GM12878 (cell line): Measurements from ENCODE around the gene ANKMY2. TPM values are rescaled to one million over a fixed set of nuclear protein-coding genes. Genes with fewer than 3 reads are reported as not detected.

Source experiments
- ATAC-seq: fragments of 200-7000 bp; cut with Tn5 transposase; 3 replicates; pipeline ENCODE4 v1.9.1; 2020; ENCODE audit warnings: mild to moderate bottlenecking, moderate library complexity
- BruUV-seq: library from RNA; stranded (reverse); fragments of 400-500 nt; replicated peaks from 2 replicates; lab custom pipeline; 2021; lab: Mats Ljungman, UMichigan
- CTCF ChIA-PET: fragments of 300-600 bp; sonication (Branson Sonifier 250); formaldehyde crosslinking; extraction: SDS; loops from one replicate; lab custom pipeline; 2021; ENCODE audit warnings: inconsistent platforms; lab: Yijun Ruan, JAX
- POLR2A ChIA-PET: fragments of 350-600 bp; formaldehyde crosslinking; extraction: SDS; loops from one replicate; lab custom pipeline; 2021; ENCODE audit warnings: inconsistent platforms; lab: Charles Lee
- RAD21 ChIA-PET: fragments of 300-600 bp; sonication (Branson Sonifier 250); formaldehyde crosslinking; loops from one replicate; lab custom pipeline; 2023; ENCODE audit warnings: antibody characterized with exemption; ENCODE audit not compliant: unreplicated experiment; lab: Charles Lee
- SMC1A ChIA-PET: fragments of 300-600 bp; sonication (Branson Sonifier 250); formaldehyde crosslinking; loops from one replicate; lab custom pipeline; 2023; ENCODE audit not compliant: unreplicated experiment, uncharacterized antibody; lab: Charles Lee
- DNase-seq: peaks from one replicate; pipeline ENCODE4 v3.0.0-alpha.2; 2011; ENCODE audit warnings: low read depth, low spot score
- FAIRE-seq: peaks from 3 replicates; lab custom pipeline; 2011; peaks lifted over from hg19 to GRCh38; lab: Jason Lieb, UNC
- H2AFZ ChIP-seq: 2 replicates; pipeline ENCODE4 v1.6.0; 2011; ENCODE audit warnings: low read depth, low read length, control low read depth; ENCODE audit not compliant: control insufficient read depth
- H3K27ac ChIP-seq: 2 replicates; pipeline ENCODE4 v1.5.1; 2011; ENCODE audit warnings: control low read depth; ENCODE audit not compliant: control insufficient read depth, insufficient read depth
- H3K27me3 ChIP-seq, 2 experiments: replicated peaks in 1 of 2; 2 replicates each; pipeline versions ENCODE4 v1.6.0 to v1.6.1; 2011; ENCODE audit warnings: low read length in 1 of 2; ENCODE audit not compliant: control insufficient read depth in 2 of 2, insufficient read depth in 2 of 2
- H3K36me3 ChIP-seq, 2 experiments: 2 replicates each; pipeline ENCODE4 v1.5.1; 2011; ENCODE audit warnings: low read length in 1 of 2; ENCODE audit not compliant: control insufficient read depth in 2 of 2, insufficient read depth in 2 of 2
- H3K4me1 ChIP-seq: 2 replicates; pipeline ENCODE4 v1.6.1; 2011; ENCODE audit warnings: mild to moderate bottlenecking, low read length, moderate library complexity, mixed read lengths; ENCODE audit not compliant: control insufficient read depth, insufficient read depth
- H3K4me2 ChIP-seq: 2 replicates; pipeline ENCODE4 v1.6.0; 2011; ENCODE audit warnings: control low read depth; ENCODE audit not compliant: control insufficient read depth, insufficient read depth
- H3K4me3 ChIP-seq: fragments of 200-600 bp; sonication (generic); 2 replicates; pipeline ENCODE4 v1.5.1; 2016
- H3K79me2 ChIP-seq: 2 replicates; pipeline ENCODE4 v1.6.0; 2011; ENCODE audit warnings: low read length; ENCODE audit not compliant: control insufficient read depth, insufficient read depth
- H3K9ac ChIP-seq: 2 replicates; pipeline ENCODE4 v1.8.0; 2011; ENCODE audit warnings: low read length, control low read depth, mixed read lengths; ENCODE audit not compliant: control insufficient read depth, insufficient read depth
- H3K9me3 ChIP-seq: replicated peaks from 3 replicates; pipeline ENCODE4 v1.5.1; 2011; ENCODE audit warnings: mild to moderate bottlenecking, low read length; ENCODE audit not compliant: control insufficient read depth, insufficient read depth
- H4K20me1 ChIP-seq: 2 replicates; pipeline ENCODE4 v1.6.0; 2011; ENCODE audit not compliant: control insufficient read depth, insufficient read depth
- BCL11A ChIP-seq: IDR thresholded peaks from 2 replicates; pipeline ENCODE4 v1.6.1; 2011; ENCODE audit warnings: low read depth, low read length
- CHD2 ChIP-seq: IDR thresholded peaks from 2 replicates; pipeline ENCODE4 v1.6.1; 2011; ENCODE audit warnings: low read depth, low read length, improper control_type of control experiment, borderline replicate concordance
- ESRRA ChIP-seq: IDR thresholded peaks from 2 replicates; pipeline ENCODE4 v1.6.1; 2012; ENCODE audit warnings: mild to moderate bottlenecking, low read length, improper control_type of control experiment
- POLR2AphosphoS2 ChIP-seq: IDR thresholded peaks from 2 replicates; pipeline ENCODE4 v1.6.1; 2011; ENCODE audit warnings: low read depth, mild to moderate bottlenecking, low read length, improper control_type of control experiment, moderate library complexity
- ZBTB11 ChIP-seq: fragments of 450-650 bp; formaldehyde crosslinking; IDR thresholded peaks from 2 replicates; pipeline ENCODE4 v1.5.0; 2022; ENCODE audit warnings: mild to moderate bottlenecking, missing genetic modification characterization
- WGBS: methylation state at CpG from one replicate; pipeline ENCODE4 v1.1.6; 2016; ENCODE audit warnings: low lambda C conversion rate; ENCODE audit not compliant: insufficient replicate concordance, insufficient coverage; ENCODE audit errors: missing lambda C conversion rate; 5-methylcytosine and 5-hydroxymethylcytosine counted together
- in situ Hi-C: fragments of 300-500 bp; cut with MboI; formaldehyde crosslinking; loops from 9 replicates; pipeline ENCODE4 v1.14.3; 2018; ENCODE audit warnings: mixed read lengths
- intact Hi-C: fragments of 100-400 bp; cut with micrococcal nuclease; formaldehyde crosslinking; loops from one replicate; pipeline ENCODE4 v1.14.2; 2022; ENCODE audit not compliant: unreplicated experiment
- polyA plus RNA-seq, 11 experiments: library from polyadenylated mRNA; depleted of rRNA in 4 of 11; unstranded in 6 of 11; stranded (reverse) in 5 of 11; fragments of >200 nt; fragmentation: Nextera tagmentation in 4 of 11; fragmentation: Illumina TruSeq in 1 of 11; extraction: Ambion mirVana in 4 of 11; extraction: Trizol in 1 of 11; gene quantifications; 1 replicate in 1 of 11; 2 replicates in 10 of 11; pipeline versions ENCODE4 v1.2.1 to v1.2.3, GENCODE V29; 2011 to 2016; ENCODE audit warnings: inconsistent platforms in 2 of 11, missing spikeins in 2 of 11, low read depth in 1 of 11
- total RNA-seq, 4 experiments: library from RNA; depleted of rRNA in 3 of 4; stranded (reverse); fragments of >200 nt in 3 of 4; fragmentation: Illumina TruSeq in 1 of 4; extraction: Trizol in 1 of 4; gene quantifications; 2 replicates each; pipeline versions ENCODE4 v1.2.1 to v1.2.3, GENCODE V29; 2013 to 2021
- TF ChIP-seq, protein P1 (sequence below): fragments of 450-650 bp; IDR thresholded peaks from 2 replicates; pipeline ENCODE4 v1.6.1; 2018; ENCODE audit warnings: borderline replicate concordance, mild to moderate bottlenecking; ENCODE audit not compliant: partially characterized antibody
- TF ChIP-seq, protein P2 (sequence below): fragments of 450-650 bp; IDR thresholded peaks from 2 replicates; pipeline ENCODE4 v1.6.1; 2016; ENCODE audit warnings: mild to moderate bottlenecking

ANKMY2 gene
- total and polyA plus RNA-seq, 10 of the 15 experiments (the other 5 are each of a cell fraction or from before 2014, with no cell fraction given) = 0.10 to 0.48 (median 0.29) TPM

GRCh38 chr7:16630654-16631053, 14.9 kb downstream of the ANKMY2 start (continued):
- TF ChIP-seq, protein P1, sequence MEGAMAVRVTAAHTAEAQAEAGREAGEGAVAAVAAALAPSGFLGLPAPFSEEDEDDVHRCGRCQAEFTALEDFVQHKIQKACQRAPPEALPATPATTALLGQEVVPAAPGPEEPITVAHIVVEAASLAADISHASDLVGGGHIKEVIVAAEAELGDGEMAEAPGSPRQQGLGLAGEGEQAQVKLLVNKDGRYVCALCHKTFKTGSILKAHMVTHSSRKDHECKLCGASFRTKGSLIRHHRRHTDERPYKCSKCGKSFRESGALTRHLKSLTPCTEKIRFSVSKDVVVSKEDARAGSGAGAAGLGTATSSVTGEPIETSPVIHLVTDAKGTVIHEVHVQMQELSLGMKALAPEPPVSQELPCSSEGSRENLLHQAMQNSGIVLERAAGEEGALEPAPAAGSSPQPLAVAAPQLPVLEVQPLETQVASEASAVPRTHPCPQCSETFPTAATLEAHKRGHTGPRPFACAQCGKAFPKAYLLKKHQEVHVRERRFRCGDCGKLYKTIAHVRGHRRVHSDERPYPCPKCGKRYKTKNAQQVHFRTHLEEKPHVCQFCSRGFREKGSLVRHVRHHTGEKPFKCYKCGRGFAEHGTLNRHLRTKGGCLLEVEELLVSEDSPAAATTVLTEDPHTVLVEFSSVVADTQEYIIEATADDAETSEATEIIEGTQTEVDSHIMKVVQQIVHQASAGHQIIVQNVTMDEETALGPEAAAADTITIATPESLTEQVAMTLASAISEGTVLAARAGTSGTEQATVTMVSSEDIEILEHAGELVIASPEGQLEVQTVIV = no peak
- TF ChIP-seq, protein P2, sequence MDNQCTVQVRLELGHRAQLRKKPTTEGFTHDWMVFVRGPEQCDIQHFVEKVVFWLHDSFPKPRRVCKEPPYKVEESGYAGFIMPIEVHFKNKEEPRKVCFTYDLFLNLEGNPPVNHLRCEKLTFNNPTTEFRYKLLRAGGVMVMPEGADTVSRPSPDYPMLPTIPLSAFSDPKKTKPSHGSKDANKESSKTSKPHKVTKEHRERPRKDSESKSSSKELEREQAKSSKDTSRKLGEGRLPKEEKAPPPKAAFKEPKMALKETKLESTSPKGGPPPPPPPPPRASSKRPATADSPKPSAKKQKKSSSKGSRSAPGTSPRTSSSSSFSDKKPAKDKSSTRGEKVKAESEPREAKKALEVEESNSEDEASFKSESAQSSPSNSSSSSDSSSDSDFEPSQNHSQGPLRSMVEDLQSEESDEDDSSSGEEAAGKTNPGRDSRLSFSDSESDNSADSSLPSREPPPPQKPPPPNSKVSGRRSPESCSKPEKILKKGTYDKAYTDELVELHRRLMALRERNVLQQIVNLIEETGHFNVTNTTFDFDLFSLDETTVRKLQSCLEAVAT = no peak
- TF ChIP-seq ESRRA = no peak
- TF ChIP-seq POLR2AphosphoS2 = no peak

DNA sequence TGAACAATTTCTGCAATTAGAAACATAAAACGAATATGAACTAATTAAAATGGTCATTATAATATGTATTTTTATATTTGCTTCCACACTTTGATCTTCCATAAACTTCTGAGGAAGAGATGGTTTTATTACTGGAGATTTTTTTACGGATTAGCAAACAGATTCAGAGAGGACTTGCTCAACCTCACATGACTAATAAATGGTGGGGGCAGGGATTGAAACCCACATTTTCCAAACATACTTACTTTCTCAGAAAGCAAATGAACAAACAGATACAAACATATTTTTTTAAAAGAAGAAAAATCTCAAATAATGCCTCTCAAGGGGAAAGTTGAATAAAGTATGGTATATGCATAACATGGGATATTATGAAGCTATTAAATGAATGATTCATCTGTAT, 18.3 kb downstream of the ANKMY2 start:
- POLR2A ChIA-PET = no interaction called here
- in situ Hi-C loops (no loop called here), intact Hi-C loops (no loop called here)
- Histone ChIP-seq H3K9ac (no peak overlapping the region), H3K79me2 (no peaks in the 10 kb centered on the region), H2AFZ (no peak overlapping the region), H3K9me3 (no peaks in the 10 kb centered on the region), H3K4me2 (no peak overlapping the region), H3K4me1 (no peaks in the 10 kb centered on the region), H4K20me1 (no peaks in the 10 kb centered on the region), H3K36me3 (no peaks in the 10 kb centered on the region), H3K4me3 (no peak overlapping the region), H3K27ac (no peak overlapping the region), H3K27me3 (no peaks in the 10 kb centered on the region; a peak in 1 of 4 replicates)
- CTCF ChIA-PET = no interaction called here
- no peak for DNase-seq
- SMC1A ChIA-PET = no interaction called here
- BruUV-seq = no TSS peak
- no peak for ATAC-seq
- WGBS = 29% methylated on average over 2 of the region's 2 CpGs
- TF ChIP-seq CHD2 (no peak), ZBTB11 (CRISPR knock-in tag) (no peak), BCL11A (no peak)
- RAD21 ChIA-PET = no interaction called here
- FAIRE-seq = no peak
